SK-N-SH (cell line): ENCODE data around the gene PPARGC1A. TPM values are rescaled to one million over a fixed set of nuclear protein-coding genes. Genes with fewer than 3 reads are reported as not detected.

Experiments used
- CTCF ChIA-PET: fragments of 300-600, 350-600 bp; formaldehyde crosslinking; extraction: SDS; loops from one replicate; lab custom pipeline; 2021; lab: Yijun Ruan, JAX
- POLR2A ChIA-PET: fragments of 350-600 bp; sonication (Branson Sonifier 250); formaldehyde crosslinking; extraction: SDS; loops from one replicate; lab custom pipeline; 2020; ENCODE audit warnings: antibody characterized with exemption, inconsistent platforms; lab: Yijun Ruan, JAX
- DNase-seq: peaks from one replicate; pipeline ENCODE4 v3.0.0; 2012
- H2AFZ ChIP-seq: fragments of 200-600 bp; sonication (generic); 2 replicates; pipeline ENCODE4 v1.8.1; 2016; ENCODE audit warnings: antibody characterized with exemption, mild to moderate bottlenecking, low read depth
- H3F3A ChIP-seq: fragments of 200-600 bp; sonication (generic); replicated peaks from 2 replicates; pipeline ENCODE3; 2016; ENCODE audit warnings: antibody characterized with exemption, mild to moderate bottlenecking; ENCODE audit not compliant: insufficient read depth
- H3K27ac ChIP-seq, 2 experiments: fragments of 200-500 bp in 1 of 2; fragments of 200-600 bp in 1 of 2; sonication (Bioruptor generic) in 1 of 2; sonication (generic), shearing (Covaris generic) in 1 of 2; 2 replicates each; pipeline versions ENCODE4 v1.5.1 to v1.6.1; 2014 to 2016; ENCODE audit warnings: low read depth in 2 of 2, inconsistent platforms in 1 of 2, low read length in 1 of 2, mild to moderate bottlenecking in 1 of 2, mixed read lengths in 1 of 2
- H3K27me3 ChIP-seq: fragments of 200-600 bp; sonication (generic), shearing (Covaris generic); 2 replicates; pipeline ENCODE4 v1.6.1; 2016; ENCODE audit warnings: mixed run types; ENCODE audit not compliant: insufficient read depth
- H3K36me3 ChIP-seq, 2 experiments: fragments of 200-500 bp in 1 of 2; fragments of 200-600 bp in 1 of 2; sonication (Bioruptor generic) in 1 of 2; sonication (generic) in 1 of 2; replicated peaks in 1 of 2; 2 replicates each; pipeline versions ENCODE3 to v1.5.1; 2014 to 2016; ENCODE audit warnings: low read length in 1 of 2, mild to moderate bottlenecking in 1 of 2; ENCODE audit not compliant: insufficient read depth in 2 of 2, control insufficient read depth in 1 of 2
- H3K4me1 ChIP-seq, 2 experiments: fragments of 200-500 bp in 1 of 2; fragments of 200-600 bp in 1 of 2; sonication (Bioruptor generic) in 1 of 2; sonication (generic), shearing (Covaris generic) in 1 of 2; 2 replicates each; pipeline versions ENCODE4 v1.5.1 to v1.6.1; 2014 to 2016; ENCODE audit warnings: low read depth in 1 of 2, low read length in 1 of 2, mixed run types in 1 of 2; ENCODE audit not compliant: insufficient read depth in 2 of 2, control insufficient read depth in 1 of 2
- H3K4me2 ChIP-seq: fragments of 200-600 bp; sonication (generic), shearing (Covaris generic); 2 replicates; pipeline ENCODE4 v1.6.1; 2017; ENCODE audit warnings: mixed run types
- H3K4me3 ChIP-seq, 2 experiments: fragments of 200-500 bp in 1 of 2; fragments of 200-600 bp in 1 of 2; sonication (Bioruptor generic) in 1 of 2; sonication (generic), shearing (Covaris generic) in 1 of 2; 2 replicates each; pipeline versions ENCODE4 v1.5.1 to v1.8.1; 2014 to 2016; ENCODE audit warnings: low read depth in 2 of 2, inconsistent platforms in 1 of 2, low read length in 1 of 2, mild to moderate bottlenecking in 1 of 2, mixed read lengths in 1 of 2, moderate library complexity in 1 of 2
- H3K79me2 ChIP-seq: fragments of 200-600 bp; sonication (generic); 2 replicates; pipeline ENCODE4 v1.8.1; 2017; ENCODE audit warnings: mild to moderate bottlenecking; ENCODE audit not compliant: insufficient read depth
- H3K9ac ChIP-seq: fragments of 200-600 bp; sonication (generic); 2 replicates; pipeline ENCODE4 v1.6.1; 2017; ENCODE audit warnings: mixed run types
- H3K9me2 ChIP-seq: fragments of 200-600 bp; sonication (generic); 2 replicates; pipeline ENCODE4 v1.6.1; 2017; ENCODE audit warnings: mixed run types
- H3K9me3 ChIP-seq: fragments of 200-600 bp; sonication (generic); 2 replicates; pipeline ENCODE4 v1.6.1; 2017; ENCODE audit warnings: mixed run types, mild to moderate bottlenecking, moderate library complexity
- H4K20me1 ChIP-seq: fragments of 200-600 bp; sonication (generic); 2 replicates; pipeline ENCODE4 v1.6.1; 2017; ENCODE audit warnings: mild to moderate bottlenecking, mixed run types; ENCODE audit not compliant: insufficient read depth
- EP300 ChIP-seq, 2 experiments: IDR thresholded peaks; 2 replicates each; pipeline versions ENCODE4 v1.4.0 to v1.6.1; 2012; ENCODE audit warnings: borderline replicate concordance in 1 of 2, low read depth in 1 of 2, low read length in 1 of 2
- EZH2phosphoT487 ChIP-seq: fragments of 200-600 bp; sonication (generic); IDR thresholded peaks from 2 replicates; pipeline ENCODE4 v1.6.1; 2017; ENCODE audit warnings: low read depth, mixed run types, mild to moderate bottlenecking, antibody characterized with exemption, moderate library complexity, borderline replicate concordance
- FOSL2 ChIP-seq: IDR thresholded peaks from 2 replicates; pipeline ENCODE4 v1.4.0; 2012; ENCODE audit warnings: low read depth, mild to moderate bottlenecking, moderate library complexity, borderline replicate concordance
- JUND ChIP-seq: IDR thresholded peaks from 2 replicates; pipeline ENCODE4 v1.4.0; 2012
- MEF2A ChIP-seq: IDR thresholded peaks from 2 replicates; pipeline ENCODE4 v1.4.0; 2012; ENCODE audit warnings: low read depth, borderline replicate concordance
- NFIC ChIP-seq: IDR thresholded peaks from 2 replicates; pipeline ENCODE4 v1.4.0; 2012; ENCODE audit warnings: borderline replicate concordance
- POLR2AphosphoS5 ChIP-seq: IDR thresholded peaks from 2 replicates; pipeline ENCODE4 v1.6.1; 2012; ENCODE audit warnings: low read depth, low read length
- TAF1 ChIP-seq: IDR thresholded peaks from 2 replicates; pipeline ENCODE4 v1.6.1; 2012; ENCODE audit warnings: low read depth, mild to moderate bottlenecking, low read length, moderate library complexity, borderline replicate concordance
- TCF12 ChIP-seq: IDR thresholded peaks from 2 replicates; pipeline ENCODE4 v1.4.0; 2012
- TEAD4 ChIP-seq: IDR thresholded peaks from 2 replicates; pipeline ENCODE4 v1.4.0; 2012; ENCODE audit warnings: mild to moderate bottlenecking, borderline replicate concordance; ENCODE audit not compliant: insufficient read depth
- WGBS: methylation state at CpG from one replicate; pipeline ENCODE4 v1.1.6; 2017; ENCODE audit warnings: low lambda C conversion rate; 5-methylcytosine and 5-hydroxymethylcytosine counted together
- polyA plus RNA-seq, 3 experiments: library from polyadenylated mRNA; depleted of rRNA; stranded (reverse); fragments of >200 nt; gene quantifications; 2 replicates each; pipeline ENCODE4 v1.2.3, GENCODE V29; 2012
- TF ChIP-seq, protein P1 (sequence below): fragments of 150-350 bp; IDR thresholded peaks from 2 replicates; pipeline ENCODE4 v1.6.1; 2016; ENCODE audit warnings: mild to moderate bottlenecking, low read depth, low read length
- TF ChIP-seq, protein P2 (sequence below): fragments of 150-350 bp; IDR thresholded peaks from 2 replicates; pipeline ENCODE4 v1.6.1; 2017; ENCODE audit warnings: antibody characterized with exemption, low read length, low read depth, borderline replicate concordance
- TF ChIP-seq, protein P3 (sequence below): IDR thresholded peaks from 2 replicates; pipeline ENCODE4; 2012
- TF ChIP-seq, protein P4 (sequence below): IDR thresholded peaks from 2 replicates; pipeline ENCODE4 v1.6.1; 2012; ENCODE audit warnings: mild to moderate bottlenecking, low read depth, low read length, moderate library complexity
- TF ChIP-seq, protein P5 (sequence below): fragments of 200-600 bp; sonication (generic); IDR thresholded peaks from 2 replicates; pipeline ENCODE4 v1.6.1; 2017; ENCODE audit warnings: antibody characterized with exemption, mild to moderate bottlenecking, moderate library complexity

Gene PPARGC1A
- polyA plus RNA-seq, 1 of the 3 experiments (the other 2 are of a cell fraction) = 0.07 TPM

DNA sequence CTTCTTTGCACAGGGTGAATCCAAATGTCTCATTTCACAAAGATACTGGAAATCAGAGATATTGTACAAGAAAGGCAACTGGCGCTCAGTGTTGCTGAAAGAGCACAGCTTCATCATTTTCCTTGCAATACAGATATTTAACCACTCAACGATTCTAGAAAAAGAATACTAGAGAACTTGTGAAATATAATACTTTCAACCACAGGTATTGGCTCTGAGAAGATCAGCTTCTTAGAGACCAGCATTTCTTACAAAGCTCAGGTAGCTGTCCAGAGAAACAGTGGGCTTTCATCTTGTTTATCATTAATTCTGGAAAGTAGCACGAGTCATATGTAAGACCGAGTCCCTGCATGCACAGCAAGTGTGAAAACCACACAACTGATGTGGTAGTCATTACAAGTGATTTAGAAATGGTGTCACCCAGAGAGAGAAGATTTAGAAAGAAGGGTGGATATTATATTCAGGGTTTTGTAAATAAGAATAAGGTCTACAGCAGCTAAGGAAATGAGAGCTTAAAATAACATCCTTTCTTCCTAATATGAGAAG lies 7.8 kb upstream of the PPARGC1A start:
- no peaks in the 10 kb centered on the region for H4K20me1 ChIP-seq
- H3K9ac ChIP-seq = no peak overlapping the region
- TF ChIP-seq EP300 (IDR thresholded peaks at IDR 0.05; ENCODE audit: borderline replicate concordance in 1 of 2, low read depth in 1 of 2, low read length in 1 of 2) (no peak), EZH2phosphoT487 (no peak), TEAD4 (no peak), POLR2AphosphoS5 (no peak), NFIC (no peak), TAF1 (no peak), MEF2A (no peak), FOSL2 (no peak), TCF12 (no peak), JUND (no peak)
- TF ChIP-seq, protein P1, sequence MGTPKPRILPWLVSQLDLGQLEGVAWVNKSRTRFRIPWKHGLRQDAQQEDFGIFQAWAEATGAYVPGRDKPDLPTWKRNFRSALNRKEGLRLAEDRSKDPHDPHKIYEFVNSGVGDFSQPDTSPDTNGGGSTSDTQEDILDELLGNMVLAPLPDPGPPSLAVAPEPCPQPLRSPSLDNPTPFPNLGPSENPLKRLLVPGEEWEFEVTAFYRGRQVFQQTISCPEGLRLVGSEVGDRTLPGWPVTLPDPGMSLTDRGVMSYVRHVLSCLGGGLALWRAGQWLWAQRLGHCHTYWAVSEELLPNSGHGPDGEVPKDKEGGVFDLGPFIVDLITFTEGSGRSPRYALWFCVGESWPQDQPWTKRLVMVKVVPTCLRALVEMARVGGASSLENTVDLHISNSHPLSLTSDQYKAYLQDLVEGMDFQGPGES = no peak
- TF ChIP-seq, protein P2, sequence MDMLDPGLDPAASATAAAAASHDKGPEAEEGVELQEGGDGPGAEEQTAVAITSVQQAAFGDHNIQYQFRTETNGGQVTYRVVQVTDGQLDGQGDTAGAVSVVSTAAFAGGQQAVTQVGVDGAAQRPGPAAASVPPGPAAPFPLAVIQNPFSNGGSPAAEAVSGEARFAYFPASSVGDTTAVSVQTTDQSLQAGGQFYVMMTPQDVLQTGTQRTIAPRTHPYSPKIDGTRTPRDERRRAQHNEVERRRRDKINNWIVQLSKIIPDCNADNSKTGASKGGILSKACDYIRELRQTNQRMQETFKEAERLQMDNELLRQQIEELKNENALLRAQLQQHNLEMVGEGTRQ = no peak
- TF ChIP-seq, protein P3, sequence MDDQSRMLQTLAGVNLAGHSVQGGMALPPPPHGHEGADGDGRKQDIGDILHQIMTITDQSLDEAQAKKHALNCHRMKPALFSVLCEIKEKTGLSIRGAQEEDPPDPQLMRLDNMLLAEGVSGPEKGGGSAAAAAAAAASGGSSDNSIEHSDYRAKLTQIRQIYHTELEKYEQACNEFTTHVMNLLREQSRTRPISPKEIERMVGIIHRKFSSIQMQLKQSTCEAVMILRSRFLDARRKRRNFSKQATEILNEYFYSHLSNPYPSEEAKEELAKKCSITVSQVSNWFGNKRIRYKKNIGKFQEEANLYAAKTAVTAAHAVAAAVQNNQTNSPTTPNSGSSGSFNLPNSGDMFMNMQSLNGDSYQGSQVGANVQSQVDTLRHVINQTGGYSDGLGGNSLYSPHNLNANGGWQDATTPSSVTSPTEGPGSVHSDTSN = no peak
- TF ChIP-seq, protein P4, sequence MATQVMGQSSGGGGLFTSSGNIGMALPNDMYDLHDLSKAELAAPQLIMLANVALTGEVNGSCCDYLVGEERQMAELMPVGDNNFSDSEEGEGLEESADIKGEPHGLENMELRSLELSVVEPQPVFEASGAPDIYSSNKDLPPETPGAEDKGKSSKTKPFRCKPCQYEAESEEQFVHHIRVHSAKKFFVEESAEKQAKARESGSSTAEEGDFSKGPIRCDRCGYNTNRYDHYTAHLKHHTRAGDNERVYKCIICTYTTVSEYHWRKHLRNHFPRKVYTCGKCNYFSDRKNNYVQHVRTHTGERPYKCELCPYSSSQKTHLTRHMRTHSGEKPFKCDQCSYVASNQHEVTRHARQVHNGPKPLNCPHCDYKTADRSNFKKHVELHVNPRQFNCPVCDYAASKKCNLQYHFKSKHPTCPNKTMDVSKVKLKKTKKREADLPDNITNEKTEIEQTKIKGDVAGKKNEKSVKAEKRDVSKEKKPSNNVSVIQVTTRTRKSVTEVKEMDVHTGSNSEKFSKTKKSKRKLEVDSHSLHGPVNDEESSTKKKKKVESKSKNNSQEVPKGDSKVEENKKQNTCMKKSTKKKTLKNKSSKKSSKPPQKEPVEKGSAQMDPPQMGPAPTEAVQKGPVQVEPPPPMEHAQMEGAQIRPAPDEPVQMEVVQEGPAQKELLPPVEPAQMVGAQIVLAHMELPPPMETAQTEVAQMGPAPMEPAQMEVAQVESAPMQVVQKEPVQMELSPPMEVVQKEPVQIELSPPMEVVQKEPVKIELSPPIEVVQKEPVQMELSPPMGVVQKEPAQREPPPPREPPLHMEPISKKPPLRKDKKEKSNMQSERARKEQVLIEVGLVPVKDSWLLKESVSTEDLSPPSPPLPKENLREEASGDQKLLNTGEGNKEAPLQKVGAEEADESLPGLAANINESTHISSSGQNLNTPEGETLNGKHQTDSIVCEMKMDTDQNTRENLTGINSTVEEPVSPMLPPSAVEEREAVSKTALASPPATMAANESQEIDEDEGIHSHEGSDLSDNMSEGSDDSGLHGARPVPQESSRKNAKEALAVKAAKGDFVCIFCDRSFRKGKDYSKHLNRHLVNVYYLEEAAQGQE = no peak
- TF ChIP-seq, protein P5, sequence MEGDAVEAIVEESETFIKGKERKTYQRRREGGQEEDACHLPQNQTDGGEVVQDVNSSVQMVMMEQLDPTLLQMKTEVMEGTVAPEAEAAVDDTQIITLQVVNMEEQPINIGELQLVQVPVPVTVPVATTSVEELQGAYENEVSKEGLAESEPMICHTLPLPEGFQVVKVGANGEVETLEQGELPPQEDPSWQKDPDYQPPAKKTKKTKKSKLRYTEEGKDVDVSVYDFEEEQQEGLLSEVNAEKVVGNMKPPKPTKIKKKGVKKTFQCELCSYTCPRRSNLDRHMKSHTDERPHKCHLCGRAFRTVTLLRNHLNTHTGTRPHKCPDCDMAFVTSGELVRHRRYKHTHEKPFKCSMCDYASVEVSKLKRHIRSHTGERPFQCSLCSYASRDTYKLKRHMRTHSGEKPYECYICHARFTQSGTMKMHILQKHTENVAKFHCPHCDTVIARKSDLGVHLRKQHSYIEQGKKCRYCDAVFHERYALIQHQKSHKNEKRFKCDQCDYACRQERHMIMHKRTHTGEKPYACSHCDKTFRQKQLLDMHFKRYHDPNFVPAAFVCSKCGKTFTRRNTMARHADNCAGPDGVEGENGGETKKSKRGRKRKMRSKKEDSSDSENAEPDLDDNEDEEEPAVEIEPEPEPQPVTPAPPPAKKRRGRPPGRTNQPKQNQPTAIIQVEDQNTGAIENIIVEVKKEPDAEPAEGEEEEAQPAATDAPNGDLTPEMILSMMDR = no peak
- DNase-seq = no peak
- no peaks in the 10 kb centered on the region for H3K9me2 ChIP-seq
- H3K4me3 ChIP-seq = no peak overlapping the region
- no peak overlapping the region for H2AFZ ChIP-seq
- no peak overlapping the region for H3K27ac ChIP-seq
- 8% methylated on average over 4 of the region's 4 CpGs for WGBS
- ChIA-PET CTCF (interaction anchor here (0.7 to 1.3 kb wide), 2 partner anchors 9 to 57 kb away, joined by 3 to 4 read pairs; no protein-coding TSS in a partner anchor), POLR2A (no interaction called here)
- no peaks in the 10 kb centered on the region for H3K79me2 ChIP-seq
- H3K9me3 ChIP-seq = no peaks in the 10 kb centered on the region
- no peaks in the 10 kb centered on the region for H3F3A ChIP-seq
- no peaks in the 10 kb centered on the region for H3K4me1 ChIP-seq
- H3K36me3 ChIP-seq = no peaks in the 10 kb centered on the region
- H3K27me3 ChIP-seq = no peaks in the 10 kb centered on the region
- H3K4me2 ChIP-seq = no peak overlapping the region
